ENCODE measurements around the gene MINAR1.

- TF ChIP-seq, protein P1, sequence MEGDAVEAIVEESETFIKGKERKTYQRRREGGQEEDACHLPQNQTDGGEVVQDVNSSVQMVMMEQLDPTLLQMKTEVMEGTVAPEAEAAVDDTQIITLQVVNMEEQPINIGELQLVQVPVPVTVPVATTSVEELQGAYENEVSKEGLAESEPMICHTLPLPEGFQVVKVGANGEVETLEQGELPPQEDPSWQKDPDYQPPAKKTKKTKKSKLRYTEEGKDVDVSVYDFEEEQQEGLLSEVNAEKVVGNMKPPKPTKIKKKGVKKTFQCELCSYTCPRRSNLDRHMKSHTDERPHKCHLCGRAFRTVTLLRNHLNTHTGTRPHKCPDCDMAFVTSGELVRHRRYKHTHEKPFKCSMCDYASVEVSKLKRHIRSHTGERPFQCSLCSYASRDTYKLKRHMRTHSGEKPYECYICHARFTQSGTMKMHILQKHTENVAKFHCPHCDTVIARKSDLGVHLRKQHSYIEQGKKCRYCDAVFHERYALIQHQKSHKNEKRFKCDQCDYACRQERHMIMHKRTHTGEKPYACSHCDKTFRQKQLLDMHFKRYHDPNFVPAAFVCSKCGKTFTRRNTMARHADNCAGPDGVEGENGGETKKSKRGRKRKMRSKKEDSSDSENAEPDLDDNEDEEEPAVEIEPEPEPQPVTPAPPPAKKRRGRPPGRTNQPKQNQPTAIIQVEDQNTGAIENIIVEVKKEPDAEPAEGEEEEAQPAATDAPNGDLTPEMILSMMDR (IDR thresholded peaks at IDR 0.05; ENCODE audit: low read length) = no peak
- TF ChIP-seq EZH2 (IDR thresholded peaks at IDR 0.05; ENCODE audit: borderline replicate concordance, low read length) = no peak
These were observed 25.9 kb upstream of the MINAR1 start for GRCh38 chr15:79406210-79406609.

Measured in OCI-LY1 (cell line).